ENCODE results near the gene MAP1LC3B2.

The MAP1LC3B2 gene

DNA sequence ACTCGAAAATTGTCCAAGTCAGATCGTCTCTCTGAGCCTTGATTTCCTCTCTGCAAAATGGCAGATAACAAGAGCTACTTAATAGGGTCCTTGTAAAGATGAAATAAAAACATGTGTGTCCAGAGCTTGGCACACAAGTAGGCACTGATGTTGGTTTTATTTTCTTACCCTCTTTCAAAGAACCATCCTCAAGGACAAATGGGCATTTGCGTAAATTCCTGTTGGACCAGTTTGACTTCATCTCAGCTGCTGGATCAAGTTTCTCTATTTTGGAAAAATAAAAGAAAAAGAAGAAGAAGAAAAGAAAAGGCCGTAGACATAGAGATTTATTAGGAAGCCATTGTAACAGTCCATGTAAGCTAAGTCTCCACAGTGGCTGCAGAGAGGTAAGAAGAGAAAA, 47.2 kb downstream of the MAP1LC3B2 start:
- TF ChIP-seq, protein P1, sequence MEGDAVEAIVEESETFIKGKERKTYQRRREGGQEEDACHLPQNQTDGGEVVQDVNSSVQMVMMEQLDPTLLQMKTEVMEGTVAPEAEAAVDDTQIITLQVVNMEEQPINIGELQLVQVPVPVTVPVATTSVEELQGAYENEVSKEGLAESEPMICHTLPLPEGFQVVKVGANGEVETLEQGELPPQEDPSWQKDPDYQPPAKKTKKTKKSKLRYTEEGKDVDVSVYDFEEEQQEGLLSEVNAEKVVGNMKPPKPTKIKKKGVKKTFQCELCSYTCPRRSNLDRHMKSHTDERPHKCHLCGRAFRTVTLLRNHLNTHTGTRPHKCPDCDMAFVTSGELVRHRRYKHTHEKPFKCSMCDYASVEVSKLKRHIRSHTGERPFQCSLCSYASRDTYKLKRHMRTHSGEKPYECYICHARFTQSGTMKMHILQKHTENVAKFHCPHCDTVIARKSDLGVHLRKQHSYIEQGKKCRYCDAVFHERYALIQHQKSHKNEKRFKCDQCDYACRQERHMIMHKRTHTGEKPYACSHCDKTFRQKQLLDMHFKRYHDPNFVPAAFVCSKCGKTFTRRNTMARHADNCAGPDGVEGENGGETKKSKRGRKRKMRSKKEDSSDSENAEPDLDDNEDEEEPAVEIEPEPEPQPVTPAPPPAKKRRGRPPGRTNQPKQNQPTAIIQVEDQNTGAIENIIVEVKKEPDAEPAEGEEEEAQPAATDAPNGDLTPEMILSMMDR (IDR thresholded peaks at IDR 0.05; ENCODE audit: unreplicated experiment in 3 of 3): no peak
- Mint-ChIP-seq H3K4me3 (no peak overlapping the region), H3K4me1 (peaks cover 49% of the 10 kb centered on the region), H3K27me3 (ENCODE audit: low read depth) (peaks cover 7% of the 10 kb centered on the region), H3K27ac (no peak overlapping the region), H3K9me3 (peaks cover 3% of the 10 kb centered on the region), H3K36me3 (ENCODE audit: low read depth) (no peaks in the 10 kb centered on the region)

GRCh38 chr12:116607039-116607438, 47.9 kb downstream of the MAP1LC3B2 start:
- Mint-ChIP-seq H3K4me3 (no peak overlapping the region), H3K27ac (no peak overlapping the region), H3K4me1 (peaks cover 43% of the 10 kb centered on the region), H3K36me3 (ENCODE audit: low read depth) (no peaks in the 10 kb centered on the region), H3K27me3 (ENCODE audit: low read depth) (peaks cover 7% of the 10 kb centered on the region), H3K9me3 (peaks cover 3% of the 10 kb centered on the region)
- TF ChIP-seq, protein P1 (IDR thresholded peaks at IDR 0.05; ENCODE audit: unreplicated experiment in 3 of 3): no peak

GRCh38 chr12:116609319-116610114, 50.3 kb downstream of the MAP1LC3B2 start:
- no peaks in the 10 kb centered on the region for H3K36me3 Mint-ChIP-seq (ENCODE audit: low read depth)
- H3K4me3 Mint-ChIP-seq: no peak overlapping the region
- peaks cover 3% of the 10 kb centered on the region for H3K9me3 Mint-ChIP-seq
- peak overlapping the region in 2 of 3 experiments; percentile 12 to 65 for H3K27ac Mint-ChIP-seq
- TF ChIP-seq, protein P1 (IDR thresholded peaks at IDR 0.05; ENCODE audit: unreplicated experiment in 3 of 3): peak in 2 of 3 experiments; percentile 11 to 21
- peaks cover 25% of the 10 kb centered on the region for H3K4me1 Mint-ChIP-seq
- H3K27me3 Mint-ChIP-seq (ENCODE audit: low read depth): peaks cover 13% of the 10 kb centered on the region

GRCh38 chr12:116610971-116611541, 51.9 kb downstream of the MAP1LC3B2 start:
- Mint-ChIP-seq H3K4me3 (no peak overlapping the region), H3K27ac (no peak overlapping the region)

GRCh38 chr12:116612436-116612835, 53.3 kb downstream of the MAP1LC3B2 start:
- Mint-ChIP-seq H3K27me3 (ENCODE audit: low read depth) (peaks cover 22% of the 10 kb centered on the region), H3K27ac (no peak overlapping the region), H3K4me1 (peaks cover 16% of the 10 kb centered on the region), H3K4me3 (no peak overlapping the region), H3K36me3 (ENCODE audit: low read depth) (no peaks in the 10 kb centered on the region), H3K9me3 (peaks cover 5% of the 10 kb centered on the region)
- TF ChIP-seq, protein P1 (IDR thresholded peaks at IDR 0.05; ENCODE audit: unreplicated experiment in 3 of 3): no peak

More at GRCh38 chr12:116610971-116611541, 51.9 kb downstream of the MAP1LC3B2 start:
- H3K9me3 Mint-ChIP-seq: peaks cover 3% of the 10 kb centered on the region
- H3K27me3 Mint-ChIP-seq (ENCODE audit: low read depth): peaks cover 18% of the 10 kb centered on the region
- TF ChIP-seq, protein P1 (IDR thresholded peaks at IDR 0.05; ENCODE audit: unreplicated experiment in 3 of 3): no peak
- peaks cover 21% of the 10 kb centered on the region for H3K4me1 Mint-ChIP-seq
- no peaks in the 10 kb centered on the region for H3K36me3 Mint-ChIP-seq (ENCODE audit: low read depth)
